ENCODE measurements around the gene C16orf96. TPM values are rescaled to one million over a fixed set of nuclear protein-coding genes. Genes with fewer than 3 reads are reported as not detected.

C16orf96 gene
- total RNA-seq, 4 donors from 2014 or later, result 1.1 TPM; not detected in 3

DNA sequence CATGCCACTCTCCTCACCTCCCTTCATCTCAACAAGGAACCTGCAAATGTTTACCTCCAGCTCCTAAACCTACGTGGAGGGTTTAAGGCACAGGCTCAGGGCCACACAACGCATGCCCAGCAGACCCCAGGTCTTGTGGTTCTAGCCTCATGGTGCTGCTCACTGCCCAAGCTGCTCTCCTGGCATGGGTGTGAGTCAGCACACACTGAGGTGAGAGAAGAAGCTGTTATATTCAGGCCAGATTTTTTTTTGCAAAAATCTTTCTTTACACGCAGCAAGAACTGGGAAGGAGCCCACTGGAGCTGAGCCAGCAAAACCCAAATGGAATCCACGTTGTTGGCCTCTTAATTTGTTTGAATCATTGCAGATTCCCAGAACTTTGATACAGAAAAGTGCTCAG lies 5.5 kb upstream of the C16orf96 start:
- no peak for TF ChIP-seq CTCF (IDR thresholded peaks at IDR 0.05; ENCODE audit: low read depth)

DNA sequence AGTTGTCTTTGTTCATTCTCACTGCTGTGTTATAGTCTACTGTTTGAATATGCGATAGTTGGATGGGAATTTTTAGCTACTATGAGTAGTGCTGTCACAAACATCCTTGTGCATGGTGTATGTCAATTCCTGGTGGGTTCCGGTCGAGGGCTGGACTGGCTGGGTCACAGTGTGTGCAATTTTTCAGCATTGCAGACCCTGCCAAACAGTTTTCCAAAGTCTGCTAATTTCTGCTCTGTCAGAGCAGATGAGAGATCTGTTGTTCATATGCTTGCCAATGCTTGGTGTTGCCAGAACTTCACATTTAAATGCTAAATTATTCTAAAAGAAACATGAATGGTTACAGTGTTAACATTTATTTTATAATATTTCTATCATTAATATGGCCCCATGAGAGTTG lies 3.6 kb upstream of the C16orf96 start:
- TF ChIP-seq CTCF (IDR thresholded peaks at IDR 0.05; ENCODE audit: low read depth), result no peak

- no peak for TF ChIP-seq CTCF (IDR thresholded peaks at IDR 0.05; ENCODE audit: low read depth)
Observed at GRCh38 chr16:4556580-4556979, 440 bp downstream of the C16orf96 start.

DNA sequence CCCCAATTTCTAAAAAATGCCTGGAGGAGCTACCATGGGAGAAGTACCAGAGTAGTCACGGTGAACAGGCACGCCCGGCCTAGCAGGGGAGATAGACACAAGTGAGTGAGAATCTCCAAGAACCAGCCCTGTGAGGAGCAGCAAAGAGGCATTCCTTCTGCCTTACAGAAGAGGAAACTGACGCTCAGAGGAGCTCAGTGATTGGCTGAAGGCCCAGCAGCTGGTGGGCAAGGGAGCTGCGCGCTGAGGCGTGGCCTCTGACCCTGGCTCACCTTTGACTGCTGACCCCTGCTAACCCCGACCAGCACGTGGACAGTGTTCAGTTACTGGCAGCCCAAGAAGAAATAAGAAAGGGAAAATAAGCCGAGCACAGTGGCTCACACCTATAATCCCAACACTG lies 1.8 kb downstream of the C16orf96 start:
- no peak for TF ChIP-seq CTCF (IDR thresholded peaks at IDR 0.05; ENCODE audit: low read depth)

- TF ChIP-seq CTCF (IDR thresholded peaks at IDR 0.05; ENCODE audit: low read depth), result no peak
Observed at GRCh38 chr16:4561596-4561995, 5.5 kb downstream of the C16orf96 start.

GRCh38 chr16:4564661-4565267 lies 8.6 kb downstream of the C16orf96 start:
- TF ChIP-seq CTCF (IDR thresholded peaks at IDR 0.05; ENCODE audit: low read depth), result no peak

DNA sequence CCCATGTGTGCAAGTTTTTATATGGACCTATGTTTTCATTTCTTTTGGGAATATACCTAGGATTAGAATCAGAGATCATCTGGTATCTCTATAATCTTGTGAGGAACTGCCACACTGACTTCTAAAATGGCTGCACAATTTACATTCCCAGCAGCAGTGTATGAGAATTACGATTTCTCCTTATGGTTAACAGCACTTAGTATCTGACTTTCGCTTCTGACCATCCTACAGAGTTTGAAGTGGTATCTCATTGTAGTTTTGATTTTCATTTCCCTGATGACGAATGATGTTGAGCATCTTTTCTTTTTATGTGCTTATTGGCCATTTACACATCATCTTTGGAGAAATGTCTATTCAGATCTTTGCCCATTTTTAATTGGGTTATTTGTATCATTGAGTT lies 10.0 kb downstream of the C16orf96 start:
- no peak for TF ChIP-seq CTCF (IDR thresholded peaks at IDR 0.05; ENCODE audit: low read depth)
